ENCODE measurements around the gene ADAMTSL5.

The ADAMTSL5 gene

DNA sequence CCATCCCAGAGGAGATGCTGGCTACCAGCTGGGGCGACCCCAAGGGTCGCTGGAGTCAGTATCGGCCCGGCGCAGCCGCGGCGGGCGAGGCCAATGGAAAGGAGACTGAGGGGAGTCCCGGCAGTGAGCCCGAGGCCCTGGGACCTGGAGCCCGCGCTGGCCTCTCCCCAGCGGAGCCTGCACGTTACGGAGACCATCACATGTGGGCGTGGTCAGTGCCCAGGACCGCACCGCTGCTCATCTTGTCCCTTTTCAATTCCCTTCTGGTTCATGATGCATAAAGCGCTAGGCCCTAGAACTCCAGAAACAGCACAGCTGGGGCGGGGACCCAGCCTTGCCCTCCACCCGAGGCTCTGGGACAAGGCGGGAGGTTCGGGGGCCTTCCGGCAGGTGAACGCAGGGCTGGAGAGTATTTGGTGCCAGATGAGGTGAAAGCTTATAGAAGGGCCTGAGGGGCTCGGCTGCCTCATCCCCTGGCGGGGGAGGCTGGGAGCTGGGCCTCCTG is 41.8 kb downstream of the ADAMTSL5 start:
- peak overlapping the region; percentile 92 for H3K27ac ChIP-seq
- TF ChIP-seq, protein P1, sequence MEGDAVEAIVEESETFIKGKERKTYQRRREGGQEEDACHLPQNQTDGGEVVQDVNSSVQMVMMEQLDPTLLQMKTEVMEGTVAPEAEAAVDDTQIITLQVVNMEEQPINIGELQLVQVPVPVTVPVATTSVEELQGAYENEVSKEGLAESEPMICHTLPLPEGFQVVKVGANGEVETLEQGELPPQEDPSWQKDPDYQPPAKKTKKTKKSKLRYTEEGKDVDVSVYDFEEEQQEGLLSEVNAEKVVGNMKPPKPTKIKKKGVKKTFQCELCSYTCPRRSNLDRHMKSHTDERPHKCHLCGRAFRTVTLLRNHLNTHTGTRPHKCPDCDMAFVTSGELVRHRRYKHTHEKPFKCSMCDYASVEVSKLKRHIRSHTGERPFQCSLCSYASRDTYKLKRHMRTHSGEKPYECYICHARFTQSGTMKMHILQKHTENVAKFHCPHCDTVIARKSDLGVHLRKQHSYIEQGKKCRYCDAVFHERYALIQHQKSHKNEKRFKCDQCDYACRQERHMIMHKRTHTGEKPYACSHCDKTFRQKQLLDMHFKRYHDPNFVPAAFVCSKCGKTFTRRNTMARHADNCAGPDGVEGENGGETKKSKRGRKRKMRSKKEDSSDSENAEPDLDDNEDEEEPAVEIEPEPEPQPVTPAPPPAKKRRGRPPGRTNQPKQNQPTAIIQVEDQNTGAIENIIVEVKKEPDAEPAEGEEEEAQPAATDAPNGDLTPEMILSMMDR (conservative IDR thresholded peaks at IDR 0.05): no peak
- no peak for TF ChIP-seq ZFX (IDR thresholded peaks at IDR 0.05)

DNA sequence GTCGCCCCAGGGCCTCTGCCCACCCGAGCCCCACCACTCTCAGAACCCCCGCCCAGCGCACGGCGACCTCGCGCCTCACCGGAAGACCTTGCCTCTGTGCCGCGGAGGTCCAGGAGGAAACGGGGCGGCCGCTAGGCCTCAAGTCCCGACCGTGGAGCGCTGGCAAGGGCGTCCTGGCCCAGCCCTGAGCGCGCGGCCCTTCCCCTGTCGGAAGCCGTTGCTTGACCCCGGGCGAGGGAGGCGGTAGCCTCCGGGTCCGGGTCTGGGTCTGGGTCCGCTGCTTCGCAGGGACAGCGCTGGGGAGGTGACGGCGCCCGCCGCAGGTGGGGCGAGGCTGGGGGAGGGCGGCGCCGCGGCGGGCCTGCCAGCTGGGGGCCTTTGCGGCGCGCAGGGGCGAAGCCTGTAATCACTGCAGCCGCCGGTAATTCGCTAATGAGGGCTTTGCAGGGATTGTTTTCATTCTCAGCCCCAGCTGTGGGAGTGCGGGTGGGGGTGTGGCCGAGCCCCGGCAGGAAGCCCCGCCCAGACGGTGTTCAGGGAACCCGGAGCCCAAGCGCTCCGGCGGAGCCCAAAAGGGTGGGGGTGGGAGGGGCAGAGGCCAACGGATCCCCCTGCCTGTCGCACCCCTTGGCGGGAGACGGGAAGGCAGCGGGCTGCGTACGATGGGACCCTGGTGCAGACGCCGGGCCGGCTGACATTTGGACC is 42.4 kb downstream of the ADAMTSL5 start:
- peak overlapping the region; percentile 92 for H3K27ac ChIP-seq
- peak; percentile 83; the same call in 1 of the 2 replicates for TF ChIP-seq ZFX (IDR thresholded peaks at IDR 0.05)
- TF ChIP-seq, protein P1 (conservative IDR thresholded peaks at IDR 0.05): no peak

DNA sequence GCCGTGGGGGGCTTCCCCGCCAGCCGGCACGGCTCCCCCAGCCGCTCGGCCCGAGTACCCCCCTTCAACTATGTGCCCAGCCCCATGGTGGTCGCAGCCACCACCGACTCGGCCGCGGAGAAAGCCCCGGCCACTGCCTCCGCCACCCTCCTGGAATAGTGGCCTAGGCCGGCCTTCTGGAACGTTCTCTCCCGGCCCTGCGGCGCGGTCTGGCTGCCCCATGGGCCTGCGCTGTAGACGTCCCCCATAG is 42.8 kb downstream of the ADAMTSL5 start:
- peak overlapping the region; percentile 92 for H3K27ac ChIP-seq
- TF ChIP-seq, protein P1 (conservative IDR thresholded peaks at IDR 0.05): no peak
- no peak for TF ChIP-seq ZFX (IDR thresholded peaks at IDR 0.05)

DNA sequence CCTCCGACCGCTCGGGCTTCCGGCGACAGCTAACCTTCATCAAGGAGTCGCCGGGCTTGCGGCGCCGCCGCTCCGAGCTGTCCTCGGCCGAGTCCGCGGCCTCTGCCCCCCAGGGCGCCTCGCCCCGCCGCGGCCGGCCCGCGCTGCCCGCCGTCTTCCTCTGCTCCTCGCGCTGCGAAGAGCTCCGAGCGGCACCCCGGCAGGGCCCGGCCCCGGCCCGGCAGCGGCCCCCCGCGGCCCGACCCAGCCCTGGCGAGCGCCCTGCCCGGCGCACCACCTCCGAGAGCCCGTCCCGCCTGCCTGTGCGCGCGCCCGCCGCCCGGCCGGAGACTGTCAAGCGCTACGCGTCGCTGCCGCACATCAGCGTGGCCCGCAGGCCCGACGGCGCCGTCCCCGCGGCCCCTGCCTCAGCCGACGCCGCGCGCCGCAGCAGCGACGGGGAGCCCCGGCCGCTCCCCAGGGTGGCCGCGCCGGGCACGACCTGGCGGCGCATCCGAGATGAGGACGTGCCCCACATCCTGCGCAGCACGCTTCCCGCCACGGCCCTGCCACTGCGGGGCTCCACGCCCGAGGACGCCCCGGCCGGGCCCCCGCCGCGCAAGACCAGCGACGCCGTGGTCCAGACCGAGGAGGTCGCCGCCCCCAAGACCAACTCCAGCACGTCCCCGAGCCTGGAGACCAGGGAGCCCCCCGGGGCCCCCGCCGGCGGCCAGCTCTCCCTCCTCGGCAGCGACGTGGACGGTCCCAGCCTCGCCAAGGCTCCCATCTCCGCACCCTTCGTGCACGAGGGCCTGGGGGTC is 43.4 kb downstream of the ADAMTSL5 start:
- peak overlapping the region; percentile 92 for H3K27ac ChIP-seq
- peak; percentile 82 for TF ChIP-seq ZFX (IDR thresholded peaks at IDR 0.05)
- TF ChIP-seq, protein P1 (conservative IDR thresholded peaks at IDR 0.05): peak; percentile 43; the same call in 1 of the 2 replicates

DNA sequence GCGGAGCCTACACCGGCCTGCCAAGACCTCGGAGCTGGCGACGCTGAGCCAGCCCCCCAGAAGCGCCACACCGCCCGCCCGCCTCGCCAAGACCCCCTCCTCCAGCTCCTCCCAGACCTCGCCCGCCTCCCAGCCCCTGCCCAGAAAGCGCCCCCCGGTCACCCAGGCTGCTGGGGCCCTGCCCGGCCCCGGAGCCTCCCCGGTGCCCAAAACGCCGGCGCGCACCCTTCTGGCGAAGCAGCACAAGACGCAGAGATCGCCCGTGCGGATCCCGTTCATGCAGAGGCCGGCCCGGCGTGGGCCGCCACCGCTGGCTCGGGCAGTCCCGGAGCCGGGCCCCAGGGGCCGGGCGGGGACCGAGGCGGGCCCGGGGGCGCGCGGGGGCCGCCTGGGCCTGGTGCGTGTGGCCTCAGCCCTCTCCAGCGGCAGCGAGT is 44.0 kb downstream of the ADAMTSL5 start:
- TF ChIP-seq ZFX (IDR thresholded peaks at IDR 0.05): no peak
- TF ChIP-seq, protein P1 (conservative IDR thresholded peaks at IDR 0.05): peak; percentile 58
- H3K27ac ChIP-seq: peak overlapping the region; percentile 92

DNA sequence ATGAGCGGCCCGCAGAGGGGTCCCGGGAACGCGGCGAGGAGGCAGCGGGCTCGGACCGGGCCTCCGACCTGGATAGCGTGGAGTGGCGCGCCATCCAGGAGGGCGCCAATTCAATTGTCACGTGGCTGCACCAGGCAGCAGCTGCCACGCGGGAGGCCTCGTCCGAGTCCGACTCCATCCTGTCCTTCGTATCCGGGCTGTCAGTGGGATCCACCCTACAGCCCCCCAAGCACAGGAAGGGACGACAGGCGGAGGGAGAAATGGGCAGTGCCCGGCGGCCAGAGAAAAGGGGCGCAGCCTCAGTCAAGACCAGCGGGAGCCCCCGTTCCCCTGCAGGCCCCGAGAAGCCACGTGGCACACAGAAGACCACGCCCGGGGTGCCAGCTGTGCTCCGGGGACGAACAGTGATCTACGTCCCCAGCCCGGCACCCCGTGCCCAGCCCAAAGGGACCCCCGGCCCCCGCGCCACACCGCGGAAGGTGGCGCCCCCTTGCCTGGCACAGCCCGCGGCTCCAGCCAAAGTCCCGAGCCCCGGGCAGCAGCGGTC is 44.5 kb downstream of the ADAMTSL5 start:
- peak overlapping the region; percentile 92 for H3K27ac ChIP-seq
- TF ChIP-seq ZFX (IDR thresholded peaks at IDR 0.05): peak; percentile 91
- TF ChIP-seq, protein P1 (conservative IDR thresholded peaks at IDR 0.05): no peak
